ENCODE data around the gene ONECUT3.

- TF ChIP-seq, protein P1, sequence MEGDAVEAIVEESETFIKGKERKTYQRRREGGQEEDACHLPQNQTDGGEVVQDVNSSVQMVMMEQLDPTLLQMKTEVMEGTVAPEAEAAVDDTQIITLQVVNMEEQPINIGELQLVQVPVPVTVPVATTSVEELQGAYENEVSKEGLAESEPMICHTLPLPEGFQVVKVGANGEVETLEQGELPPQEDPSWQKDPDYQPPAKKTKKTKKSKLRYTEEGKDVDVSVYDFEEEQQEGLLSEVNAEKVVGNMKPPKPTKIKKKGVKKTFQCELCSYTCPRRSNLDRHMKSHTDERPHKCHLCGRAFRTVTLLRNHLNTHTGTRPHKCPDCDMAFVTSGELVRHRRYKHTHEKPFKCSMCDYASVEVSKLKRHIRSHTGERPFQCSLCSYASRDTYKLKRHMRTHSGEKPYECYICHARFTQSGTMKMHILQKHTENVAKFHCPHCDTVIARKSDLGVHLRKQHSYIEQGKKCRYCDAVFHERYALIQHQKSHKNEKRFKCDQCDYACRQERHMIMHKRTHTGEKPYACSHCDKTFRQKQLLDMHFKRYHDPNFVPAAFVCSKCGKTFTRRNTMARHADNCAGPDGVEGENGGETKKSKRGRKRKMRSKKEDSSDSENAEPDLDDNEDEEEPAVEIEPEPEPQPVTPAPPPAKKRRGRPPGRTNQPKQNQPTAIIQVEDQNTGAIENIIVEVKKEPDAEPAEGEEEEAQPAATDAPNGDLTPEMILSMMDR (IDR thresholded peaks at IDR 0.05), result no peak
- TF ChIP-seq POLR2A (IDR thresholded peaks at IDR 0.05), result no peak
Measured at GRCh38 chr19:1736280-1736679, 17.0 kb upstream of the ONECUT3 start.
